ENCODE results near the gene USP13. TPM values are rescaled to one million over a fixed set of nuclear protein-coding genes. Genes with fewer than 3 reads are reported as not detected.

The USP13 gene
- total RNA-seq, 2 experiments from 2014 or later = 11.9 to 12.5 TPM

- Mint-ChIP-seq H3K27ac (no peak overlapping the region), H3K4me3 (no peak overlapping the region), H3K9me3 (no peaks in the 10 kb centered on the region), H3K36me3 (no peaks in the 10 kb centered on the region), H3K27me3 (no peaks in the 10 kb centered on the region), H3K4me1 (ENCODE audit: low read depth) (no peaks in the 10 kb centered on the region)
- intact Hi-C loops (cut with micrococcal nuclease) = no loop called here
- ChIA-PET CTCF (no interaction called here), POLR2A (no interaction called here)
- no peak for DNase-seq
These were observed 175.9 kb downstream of the USP13 start for GRCh38 chr3:179828738-179829137.

- Mint-ChIP-seq H3K27ac (no peak overlapping the region), H3K9me3 (no peaks in the 10 kb centered on the region), H3K27me3 (no peaks in the 10 kb centered on the region), H3K4me1 (ENCODE audit: low read depth) (no peaks in the 10 kb centered on the region), H3K4me3 (no peak overlapping the region), H3K36me3 (no peaks in the 10 kb centered on the region)
- no peak for DNase-seq
- intact Hi-C loops (cut with micrococcal nuclease) = no loop called here
- ChIA-PET CTCF (interaction anchor here (0.6 kb wide), 1 partner anchor 23 kb away, joined by 3 read pairs; no protein-coding TSS in a partner anchor), POLR2A (no interaction called here)
These were observed 176.6 kb downstream of the USP13 start for GRCh38 chr3:179829401-179829800.

- intact Hi-C loops (cut with micrococcal nuclease) = no loop called here
- POLR2A ChIA-PET = no interaction called here
- H3K27me3 Mint-ChIP-seq = no peaks in the 10 kb centered on the region
- no peaks in the 10 kb centered on the region for H3K4me1 Mint-ChIP-seq (ENCODE audit: low read depth)
- DNase-seq = no peak
- no peaks in the 10 kb centered on the region for H3K9me3 Mint-ChIP-seq
- no peak overlapping the region for H3K27ac Mint-ChIP-seq
- CTCF ChIA-PET = interaction anchor here (1.1 kb wide), 1 partner anchor 183 kb away, joined by 3 read pairs; no protein-coding TSS in a partner anchor
- H3K36me3 Mint-ChIP-seq = no peaks in the 10 kb centered on the region
- no peak overlapping the region for H3K4me3 Mint-ChIP-seq
These were observed 179.6 kb downstream of the USP13 start for GRCh38 chr3:179832333-179832854.

- no peak overlapping the region for H3K4me3 Mint-ChIP-seq
- DNase-seq = no peak
- ChIA-PET CTCF (interaction anchor here (1.1 kb wide), 1 partner anchor 184 kb away, joined by 3 read pairs; no protein-coding TSS in a partner anchor), POLR2A (no interaction called here)
- no peaks in the 10 kb centered on the region for H3K27me3 Mint-ChIP-seq
- no peak overlapping the region for H3K27ac Mint-ChIP-seq
- H3K4me1 Mint-ChIP-seq (ENCODE audit: low read depth) = no peaks in the 10 kb centered on the region
- H3K36me3 Mint-ChIP-seq = no peaks in the 10 kb centered on the region
- no peaks in the 10 kb centered on the region for H3K9me3 Mint-ChIP-seq
- intact Hi-C loops (cut with micrococcal nuclease) = no loop called here
These were observed 180.5 kb downstream of the USP13 start for GRCh38 chr3:179833294-179833693.

GRCh38 chr3:179837374-179837773 is 184.5 kb downstream of the USP13 start:
- Mint-ChIP-seq H3K4me1 (ENCODE audit: low read depth) (no peaks in the 10 kb centered on the region), H3K9me3 (no peaks in the 10 kb centered on the region), H3K27me3 (no peaks in the 10 kb centered on the region), H3K27ac (no peak overlapping the region), H3K4me3 (no peak overlapping the region), H3K36me3 (no peaks in the 10 kb centered on the region)
- intact Hi-C loops (cut with micrococcal nuclease) = no loop called here
- POLR2A ChIA-PET = no interaction called here
- no peak for DNase-seq
- CTCF ChIA-PET = no interaction called here

Other genes starting within 250 kb of the USP13 start
- gene GNB4, start 201.6 kb upstream of the USP13 start, total RNA-seq = under 1 TPM; 0.51 to 0.59 TPM
- 100 to 1,000 TPM; 101 to 102 TPM for gene ACTL6A, start 90.1 kb upstream of the USP13 start, total RNA-seq
- 10 to 100 TPM; 51.4 to 54.0 TPM for gene MRPL47, start 48.4 kb upstream of the USP13 start, total RNA-seq
- gene NDUFB5, start 48.2 kb upstream of the USP13 start, total RNA-seq = 100 to 1,000 TPM; 133 to 147 TPM

Measured in activated CD4-positive, alpha-beta memory T cell treated with anti-CD3 and anti-CD28 coated beads for 36 hours (primary cell).